Measurements from ENCODE around the gene AGBL4. TPM values are rescaled to one million over a fixed set of nuclear protein-coding genes. Genes with fewer than 3 reads are reported as not detected.

The AGBL4 gene
- total and polyA plus RNA-seq, 2 of the 4 experiments (the other 2 are of a cell fraction) = not detected

- in situ Hi-C loops (cut with MboI; ENCODE audit: low sequenced_read_pairs) (no loop called here), dilution Hi-C loops (cut with HindIII; ENCODE audit: low sequenced_read_pairs, unreplicated experiment) (no loop called here), intact Hi-C loops (cut with micrococcal nuclease) (no loop called here)
- Histone ChIP-seq H2BK20ac (ENCODE audit: low read depth, low read length) (no peak overlapping the region), H3K4me1 (ENCODE audit: control insufficient read depth, insufficient read depth, low read length) (no peaks in the 10 kb centered on the region), H2AK9ac (replicated peaks; ENCODE audit: low read depth, low read length, poor library complexity) (no peak overlapping the region), H3K14ac (replicated peaks; ENCODE audit: low read depth, low read length) (no peak overlapping the region), H3K27ac (ENCODE audit: insufficient read depth, low read length) (no peak overlapping the region), H4K8ac (ENCODE audit: low read depth in 2 of 2, low read length in 2 of 2) (no peak overlapping the region), H3K79me1 (ENCODE audit: low read depth in 1 of 2, low read length in 2 of 2) (no peaks in the 10 kb centered on the region), H2AFZ (replicated peaks; ENCODE audit: low read length, poor library complexity) (no peak overlapping the region), H2BK120ac (ENCODE audit: low read depth, low read length) (no peak overlapping the region), H3K9ac (ENCODE audit: low read depth, low read length) (no peak overlapping the region), H3K9me3 (ENCODE audit: control insufficient read depth, insufficient read depth, low read length) (no peaks in the 10 kb centered on the region), H3K9me1 (ENCODE audit: insufficient read depth, low read length) (no peaks in the 10 kb centered on the region), H2BK5ac (ENCODE audit: low read depth, low read length, poor library complexity, severe bottlenecking) (no peak overlapping the region), H3K4ac (ENCODE audit: low read depth, low read length) (no peak overlapping the region), H3K4me2 (ENCODE audit: low read depth, low read length) (no peak overlapping the region), H2AK5ac (ENCODE audit: low read depth, low read length) (no peak overlapping the region), H3K18ac (ENCODE audit: low read depth, low read length) (no peak overlapping the region), H3K56ac (ENCODE audit: extremely low read depth, insufficient read depth, low read length) (no peak overlapping the region), H3K36me3 (ENCODE audit: control insufficient read depth, insufficient read depth, low read length) (no peaks in the 10 kb centered on the region), H3K27me3 (ENCODE audit: control insufficient read depth, insufficient read depth, low read length) (no peaks in the 10 kb centered on the region), H4K91ac (ENCODE audit: insufficient read depth, low read depth, low read length) (no peak overlapping the region), H3K23ac (ENCODE audit: low read depth, low read length) (no peak overlapping the region), H4K20me1 (ENCODE audit: insufficient read depth, low read length) (no peaks in the 10 kb centered on the region), H2BK15ac (ENCODE audit: low read depth, low read length) (no peak overlapping the region), H3K4me3 (ENCODE audit: insufficient read depth, low read depth, low read length) (no peak overlapping the region), H4K5ac (ENCODE audit: low read depth, low read length) (no peak overlapping the region)
- CTCF ChIA-PET = no interaction called here
- 67% methylated on average over 3 of the region's 3 CpGs; no CpG with 5 or more reads in 1 of the 2 experiments for WGBS, 2 experiments (ENCODE audit: extremely low coverage in 2 of 2, insufficient read length in 1 of 2)
- no TSS peak for BruUV-seq (replicated peaks)
- TF ChIP-seq CEBPB (IDR thresholded peaks at IDR 0.05; ENCODE audit: low read depth, low read length) (no peak), ELK1 (IDR thresholded peaks at IDR 0.05; ENCODE audit: borderline replicate concordance, low read depth, low read length) (no peak), SMC3 (IDR thresholded peaks at IDR 0.05; ENCODE audit: low read depth, low read length) (no peak), RCOR1 (IDR thresholded peaks at IDR 0.05; ENCODE audit: insufficient replicate concordance, low read length) (no peak), NFE2L2 (IDR thresholded peaks at IDR 0.05; ENCODE audit: low read depth, low read length) (no peak), BHLHE40 (IDR thresholded peaks at IDR 0.05; ENCODE audit: low read depth, low read length) (no peak), MAZ (IDR thresholded peaks at IDR 0.05; ENCODE audit: borderline replicate concordance, low read depth, low read length) (no peak), RAD21 (IDR thresholded peaks at IDR 0.05; ENCODE audit: low read length) (no peak), CHD1 (IDR thresholded peaks at IDR 0.05; ENCODE audit: low read depth, low read length) (no peak), POLR2A (IDR thresholded peaks at IDR 0.05; ENCODE audit: low read depth, low read length) (no peak), FOS (IDR thresholded peaks at IDR 0.05; ENCODE audit: low read depth, low read length) (no peak), CTCF (conservative IDR thresholded peaks at IDR 0.05; ENCODE audit: low read depth, low read length) (no peak), MAFK (IDR thresholded peaks at IDR 0.05; ENCODE audit: low read depth, low read length) (no peak), USF2 (IDR thresholded peaks at IDR 0.05; ENCODE audit: low read depth, low read length) (no peak), RFX5 (IDR thresholded peaks at IDR 0.05; ENCODE audit: low read depth, low read length) (no peak), MXI1 (IDR thresholded peaks at IDR 0.05; ENCODE audit: borderline replicate concordance, low read depth, low read length) (no peak)
- POLR2A ChIA-PET (ENCODE audit: unreplicated experiment) = no interaction called here
- ATAC-seq (ENCODE audit: low read depth) (no peak), DNase-seq (no peak)
Observed at GRCh38 chr1:48536477-48536876, 1487.3 kb downstream of the AGBL4 start.
